Smooth muscle cell (in vitro differentiated cells): ENCODE results near the gene UBC. TPM values are rescaled to one million over a fixed set of nuclear protein-coding genes. Genes with fewer than 3 reads are reported as not detected.

Source experiments
- DNase-seq: peaks from one replicate; lab custom pipeline; 2025; ENCODE audit not compliant: unreplicated experiment; lab: John Stamatoyannopoulos, UW
- H2AFZ ChIP-seq: fragments of 200-600 bp; sonication (generic); 2 replicates; pipeline ENCODE4 v1.6.0; 2016; ENCODE audit warnings: antibody characterized with exemption, low read depth, mild to moderate bottlenecking
- H3F3A ChIP-seq: fragments of 200-600 bp; sonication (generic); 2 replicates; pipeline ENCODE4 v1.6.0; 2017; ENCODE audit warnings: antibody characterized with exemption, low read depth
- H3K27ac ChIP-seq: fragments of 200-600 bp; sonication (generic); 2 replicates; pipeline ENCODE4 v1.5.1; 2016; ENCODE audit warnings: low read depth, mild to moderate bottlenecking
- H3K27me3 ChIP-seq: fragments of 200-600 bp; sonication (generic); 2 replicates; pipeline ENCODE4 v1.6.1; 2016; ENCODE audit warnings: low read depth, mild to moderate bottlenecking
- H3K36me3 ChIP-seq: fragments of 200-600 bp; sonication (generic); 2 replicates; pipeline ENCODE4 v1.5.1; 2016; ENCODE audit warnings: low read depth
- H3K4me1 ChIP-seq: fragments of 200-600 bp; sonication (generic); 2 replicates; pipeline ENCODE4 v1.5.1; 2016; ENCODE audit warnings: low read depth
- H3K4me2 ChIP-seq: fragments of 200-600 bp; sonication (generic); 2 replicates; pipeline ENCODE4 v1.6.0; 2016; ENCODE audit warnings: mild to moderate bottlenecking
- H3K4me3 ChIP-seq: fragments of 200-600 bp; sonication (generic); 2 replicates; pipeline ENCODE4 v1.5.1; 2016; ENCODE audit warnings: mild to moderate bottlenecking
- H3K79me2 ChIP-seq: fragments of 200-600 bp; sonication (generic); 2 replicates; pipeline ENCODE4 v1.6.0; 2016; ENCODE audit warnings: low read depth, mild to moderate bottlenecking
- H3K9ac ChIP-seq: fragments of 200-600 bp; sonication (generic); 2 replicates; pipeline ENCODE4 v1.6.0; 2016; ENCODE audit warnings: low read depth
- H3K9me3 ChIP-seq: fragments of 200-600 bp; sonication (generic); replicated peaks from 2 replicates; pipeline ENCODE4 v1.5.1; 2016; ENCODE audit warnings: low read depth
- H4K20me1 ChIP-seq: fragments of 200-600 bp; sonication (generic); 2 replicates; pipeline ENCODE4 v1.6.0; 2016; ENCODE audit warnings: low read depth
- CTCF ChIP-seq: fragments of 200-600 bp; sonication (generic); IDR thresholded peaks from 2 replicates; pipeline ENCODE4 v1.5.1; 2017; ENCODE audit warnings: borderline replicate concordance, mild to moderate bottlenecking, antibody characterized with exemption; ENCODE audit not compliant: insufficient read depth, poor library complexity, severe bottlenecking
- WGBS: methylation state at CpG from one replicate; pipeline ENCODE4 v1.1.7; 2016; ENCODE audit warnings: low lambda C conversion rate; 5-methylcytosine and 5-hydroxymethylcytosine counted together
- polyA plus RNA-seq: library from polyadenylated mRNA; unstranded; fragments of >200 nt; fragmentation: Nextera tagmentation; extraction: Ambion mirVana; gene quantifications from 2 replicates; pipeline ENCODE4 v1.2.1, GENCODE V29; 2016
- total RNA-seq: library from RNA; depleted of rRNA; stranded (reverse); fragments of >200 nt; gene quantifications from 2 replicates; pipeline ENCODE4 v1.2.3, GENCODE V29; 2014

The UBC gene
- total and polyA plus RNA-seq, 2 experiments from 2014 or later = 1,322 to 1,327 TPM

- Histone ChIP-seq H2AFZ (no peak overlapping the region), H3K9me3 (no peaks in the 10 kb centered on the region), H3K9ac (no peak overlapping the region), H3K27ac (no peak overlapping the region), H3K4me1 (peaks cover 11% of the 10 kb centered on the region), H3K4me2 (no peak overlapping the region), H3K4me3 (no peak overlapping the region), H3K27me3 (no peaks in the 10 kb centered on the region), H3K36me3 (no peaks in the 10 kb centered on the region), H3F3A (no peaks in the 10 kb centered on the region), H4K20me1 (no peaks in the 10 kb centered on the region), H3K79me2 (no peaks in the 10 kb centered on the region)
- no peak for DNase-seq
- TF ChIP-seq CTCF = no peak
- WGBS = 92% methylated on average over 7 of the region's 7 CpGs
These were observed 48.7 kb downstream of the UBC start for GRCh38 chr12:124865728-124866127.

DNA sequence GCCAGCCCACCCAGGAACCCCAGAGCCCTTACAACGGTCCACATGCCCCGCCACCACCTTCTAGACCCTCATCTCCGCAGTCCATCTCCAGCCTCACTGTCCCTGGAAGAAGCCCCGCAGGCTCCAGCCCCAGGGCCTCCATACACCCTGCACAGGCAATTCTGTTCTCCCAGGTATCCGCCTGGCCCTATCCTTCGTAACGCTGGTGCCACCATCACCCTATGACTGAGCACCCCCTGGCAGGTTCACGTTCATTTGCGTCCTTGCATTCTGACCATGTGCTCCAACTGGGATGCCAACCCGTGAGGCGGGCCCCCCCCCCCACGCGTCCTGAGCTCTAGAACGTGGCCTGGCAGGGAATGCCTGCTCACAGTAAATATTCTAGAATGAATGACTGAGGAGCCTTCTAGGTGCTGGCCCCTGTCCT, 50.1 kb downstream of the UBC start:
- Histone ChIP-seq H3K9ac (no peak overlapping the region), H3K9me3 (no peaks in the 10 kb centered on the region), H4K20me1 (no peaks in the 10 kb centered on the region), H3K27me3 (no peaks in the 10 kb centered on the region), H3F3A (no peaks in the 10 kb centered on the region), H3K4me3 (peak overlapping the region; percentile 79), H3K79me2 (no peaks in the 10 kb centered on the region), H3K4me2 (peak overlapping the region; percentile 99), H3K4me1 (peaks cover 11% of the 10 kb centered on the region), H3K36me3 (no peaks in the 10 kb centered on the region), H2AFZ (peak overlapping the region; percentile 78), H3K27ac (no peak overlapping the region)
- no peak for DNase-seq
- no peak for TF ChIP-seq CTCF
- WGBS = 97% methylated on average over 12 of the region's 14 CpGs

- no peaks in the 10 kb centered on the region for H3F3A ChIP-seq
- peak within 1 kb of the TSS; percentile 42 for H3K9ac ChIP-seq
- 0% methylated on average over 67 of the region's 89 CpGs for WGBS
- no peaks in the 10 kb centered on the region for H4K20me1 ChIP-seq
- peak; percentile 67 for DNase-seq
- H3K4me3 ChIP-seq = peak within 1 kb of the TSS; percentile 79
- no peaks in the 10 kb centered on the region for H3K9me3 ChIP-seq
- H3K36me3 ChIP-seq = no peaks in the 10 kb centered on the region
- no peak within 1 kb of the TSS for H3K27ac ChIP-seq
- peak within 1 kb of the TSS; percentile 99 for H3K4me2 ChIP-seq
- peaks cover 11% of the 10 kb centered on the region for H3K4me1 ChIP-seq
- H3K79me2 ChIP-seq = no peaks in the 10 kb centered on the region
- H2AFZ ChIP-seq = peak within 1 kb of the TSS; percentile 92
- TF ChIP-seq CTCF = no peak
- H3K27me3 ChIP-seq = no peaks in the 10 kb centered on the region
These were observed 50.8 kb downstream of the UBC start, which contains the start of gene SCARB1 for GRCh38 chr12:124863416-124864325. TSS of gene SCARB1 (minus strand) at chr12:124863864. CDS start at chr12:124863720, 144 bp downstream.
